K562 (cell line): ENCODE results near the gene TBCCD1. TPM values are rescaled to one million over a fixed set of nuclear protein-coding genes. Genes with fewer than 3 reads are reported as not detected.

ENCODE experiments used
- ATAC-seq: fragments of 200-7000 bp; cut with Tn5 transposase; 3 replicates; pipeline ENCODE4 v1.9.1; 2020; ENCODE audit warnings: moderate library complexity
- BruUV-seq: library from RNA; stranded (reverse); fragments of 400-500 nt; replicated peaks from 2 replicates; lab custom pipeline; 2021; lab: Mats Ljungman, UMichigan
- CTCF ChIA-PET: fragments of 300-600 bp; formaldehyde crosslinking; extraction: SDS; loops from one replicate; lab custom pipeline; 2021; ENCODE audit warnings: low intra/inter-chr PET ratio; lab: Yijun Ruan, JAX
- POLR2A ChIA-PET: fragments of 300-600, 350-650 bp; sonication (Branson Sonifier 250); formaldehyde crosslinking; extraction: SDS; loops from one replicate; lab custom pipeline; 2021; ENCODE audit warnings: antibody characterized with exemption, inconsistent platforms; lab: Yijun Ruan, JAX
- DNase-seq, 4 experiments: peaks; one replicate each; pipeline versions ENCODE4 v3.0.0 to v3.0.0-alpha.2; 2011 to 2018; ENCODE audit warnings: low spot score in 3 of 4, mixed read lengths in 3 of 4; ENCODE audit errors: extremely low read depth in 1 of 4
- FAIRE-seq: peaks from 2 replicates; lab custom pipeline; 2011; peaks lifted over from hg19 to GRCh38; lab: Jason Lieb, UNC
- H2AFZ ChIP-seq: 2 replicates; pipeline ENCODE4 v1.6.0; 2011; ENCODE audit warnings: low read depth, low read length, control low read depth, inconsistent platforms
- H3K27ac ChIP-seq: fragments of 200-600 bp; 3 replicates; pipeline ENCODE4 v1.8.0; 2011; ENCODE audit warnings: low read depth, mild to moderate bottlenecking, control low read depth, inconsistent platforms, low read length, moderate library complexity, mixed read lengths; ENCODE audit errors: extremely low read depth
- H3K27me3 ChIP-seq, 2 experiments: fragments of 300-600 bp in 1 of 2; 2 replicates in 1 of 2; 3 replicates in 1 of 2; pipeline versions ENCODE4 v1.6.0 to v1.8.0; 2011; ENCODE audit warnings: inconsistent platforms in 2 of 2, low read length in 2 of 2, mild to moderate bottlenecking in 1 of 2, mixed read lengths in 1 of 2, moderate library complexity in 1 of 2; ENCODE audit not compliant: control insufficient read depth in 2 of 2, insufficient read depth in 2 of 2
- H3K36me3 ChIP-seq: fragments of 300-600 bp; 3 replicates; pipeline ENCODE4 v1.8.0; 2011; ENCODE audit warnings: mild to moderate bottlenecking, low read length, inconsistent platforms; ENCODE audit not compliant: control insufficient read depth, insufficient read depth
- H3K4me1 ChIP-seq, 2 experiments: fragments of 200-600 bp in 1 of 2; replicated peaks in 1 of 2; 2 replicates in 1 of 2; 3 replicates in 1 of 2; pipeline versions ENCODE4 v1.5.1 to v1.8.0; 2011; ENCODE audit warnings: inconsistent platforms in 2 of 2, low read length in 2 of 2, mild to moderate bottlenecking in 1 of 2, mixed read lengths in 1 of 2, moderate library complexity in 1 of 2; ENCODE audit not compliant: control insufficient read depth in 2 of 2, insufficient read depth in 2 of 2
- H3K4me2 ChIP-seq: 2 replicates; pipeline ENCODE4 v1.6.1; 2011; ENCODE audit warnings: low read length, control low read depth, inconsistent platforms, mixed read lengths; ENCODE audit not compliant: insufficient read depth
- H3K4me3 ChIP-seq: fragments of 200-600 bp; sonication (generic), shearing (Covaris generic); 2 replicates; pipeline ENCODE4 v1.5.1; 2016; ENCODE audit warnings: control low read depth, inconsistent platforms
- H3K79me2 ChIP-seq: fragments of 200-600 bp; 3 replicates; pipeline ENCODE4 v1.8.0; 2011; ENCODE audit warnings: low read length, inconsistent platforms; ENCODE audit not compliant: control insufficient read depth, insufficient read depth
- H3K9ac ChIP-seq, 2 experiments: 2 replicates each; pipeline versions ENCODE4 v1.6.0 to v1.6.1; 2011; ENCODE audit warnings: low read depth in 2 of 2, low read length in 2 of 2, control low read depth in 1 of 2, inconsistent platforms in 1 of 2, mild to moderate bottlenecking in 1 of 2, mixed read lengths in 1 of 2; ENCODE audit not compliant: insufficient read depth in 1 of 2
- H3K9me1 ChIP-seq: one replicate; pipeline ENCODE4 v1.6.0; 2011; ENCODE audit warnings: inconsistent platforms, mild to moderate bottlenecking, low read length, moderate library complexity; ENCODE audit not compliant: control insufficient read depth, insufficient read depth
- H3K9me3 ChIP-seq: replicated peaks from 2 replicates; pipeline ENCODE4 v1.5.1; 2011; ENCODE audit warnings: low read depth, low read length, inconsistent platforms; ENCODE audit not compliant: control insufficient read depth, insufficient read depth
- H4K20me1 ChIP-seq: replicated peaks from 2 replicates; pipeline ENCODE4 v1.6.1; 2011; ENCODE audit warnings: low read length, inconsistent platforms, mixed read lengths; ENCODE audit not compliant: control insufficient read depth, insufficient read depth
- ARID2 ChIP-seq: fragments of 450-650 bp; IDR thresholded peaks from 2 replicates; pipeline ENCODE4 v1.6.1; 2017; ENCODE audit warnings: antibody characterized with exemption, mild to moderate bottlenecking
- NR3C1 ChIP-seq: sonication (generic); formaldehyde crosslinking; IDR thresholded peaks from 2 replicates; pipeline ENCODE4 v1.8.1; 2022; ENCODE audit warnings: missing genetic modification reagents
- RAD21 ChIP-seq, 2 experiments: fragments of 250-450 bp in 1 of 2; fragments of 450-650 bp in 1 of 2; sonication (Bioruptor Pico) in 1 of 2; formaldehyde crosslinking in 1 of 2; IDR thresholded peaks in 1 of 2; conservative IDR thresholded peaks in 1 of 2; 2 replicates each; pipeline versions ENCODE4 v1.4.0 to v1.8.0; 2020 to 2022; ENCODE audit warnings: mild to moderate bottlenecking in 2 of 2, moderate library complexity in 1 of 2
- SAFB2 ChIP-seq: fragments of 200-400 bp; formaldehyde crosslinking; IDR thresholded peaks from 2 replicates; pipeline ENCODE4 v1.6.1; 2018; ENCODE audit warnings: borderline replicate concordance, low read length, low read depth, moderate library complexity; ENCODE audit not compliant: severe bottlenecking
- WGBS: fragments of 100-300 bp; shearing (Covaris generic); methylation state at CpG from one replicate; pipeline ENCODE4 v1.1.6; 2016; ENCODE audit warnings: low coverage, mixed read lengths; ENCODE audit not compliant: insufficient coverage; ENCODE audit errors: missing lambda C conversion rate; 5-methylcytosine and 5-hydroxymethylcytosine counted together
- in situ Hi-C: fragments of 300-500 bp; cut with MboI; formaldehyde crosslinking; loops from 4 replicates; pipeline ENCODE4 v1.15.0; 2018; ENCODE audit warnings: inconsistent platforms, mixed read lengths
- intact Hi-C: fragments of 100-400 bp; cut with micrococcal nuclease; formaldehyde crosslinking; loops from 2 replicates; pipeline ENCODE4 v1.14.2; 2022
- polyA plus RNA-seq, 8 experiments: library from polyadenylated mRNA; depleted of rRNA in 4 of 8; stranded (reverse) in 5 of 8; unstranded in 3 of 8; fragments of >200 nt; fragmentation: Nextera tagmentation in 2 of 8; fragmentation: Illumina TruSeq in 1 of 8; extraction: Ambion mirVana in 2 of 8; extraction: Trizol in 1 of 8; gene quantifications; 2 replicates each; pipeline versions ENCODE4 v1.2.1 to v1.2.3, GENCODE V29; 2011 to 2014; ENCODE audit warnings: inconsistent platforms in 1 of 8, missing spikeins in 1 of 8
- total RNA-seq, 7 experiments: library from RNA; depleted of rRNA in 6 of 7; stranded (reverse); fragments of >200 nt in 6 of 7; fragmentation: Illumina TruSeq in 2 of 7; extraction: Trizol in 2 of 7; gene quantifications; 2 replicates each; pipeline versions ENCODE4 v1.2.1 to v1.2.3, GENCODE V29; 2011 to 2021; ENCODE audit warnings: low replicate concordance in 1 of 7
- TF ChIP-seq, protein P1 (sequence below), 3 experiments: IDR thresholded peaks in 2 of 3; conservative IDR thresholded peaks in 1 of 3; 2 replicates each; pipeline ENCODE4 v1.5.1; 2011 to 2012; ENCODE audit warnings: low read length in 3 of 3, mild to moderate bottlenecking in 3 of 3, control low read depth in 2 of 3, improper control_type of control experiment in 1 of 3, inconsistent platforms in 1 of 3, low read depth in 1 of 3, mixed read lengths in 1 of 3, moderate library complexity in 1 of 3; ENCODE audit not compliant: insufficient read depth in 2 of 3

Gene TBCCD1
- total and polyA plus RNA-seq, 9 of the 15 experiments (the other 6 are each of a cell fraction or from before 2014, with no cell fraction given) = 17.7 to 31.1 (median 21.2) TPM

DNA sequence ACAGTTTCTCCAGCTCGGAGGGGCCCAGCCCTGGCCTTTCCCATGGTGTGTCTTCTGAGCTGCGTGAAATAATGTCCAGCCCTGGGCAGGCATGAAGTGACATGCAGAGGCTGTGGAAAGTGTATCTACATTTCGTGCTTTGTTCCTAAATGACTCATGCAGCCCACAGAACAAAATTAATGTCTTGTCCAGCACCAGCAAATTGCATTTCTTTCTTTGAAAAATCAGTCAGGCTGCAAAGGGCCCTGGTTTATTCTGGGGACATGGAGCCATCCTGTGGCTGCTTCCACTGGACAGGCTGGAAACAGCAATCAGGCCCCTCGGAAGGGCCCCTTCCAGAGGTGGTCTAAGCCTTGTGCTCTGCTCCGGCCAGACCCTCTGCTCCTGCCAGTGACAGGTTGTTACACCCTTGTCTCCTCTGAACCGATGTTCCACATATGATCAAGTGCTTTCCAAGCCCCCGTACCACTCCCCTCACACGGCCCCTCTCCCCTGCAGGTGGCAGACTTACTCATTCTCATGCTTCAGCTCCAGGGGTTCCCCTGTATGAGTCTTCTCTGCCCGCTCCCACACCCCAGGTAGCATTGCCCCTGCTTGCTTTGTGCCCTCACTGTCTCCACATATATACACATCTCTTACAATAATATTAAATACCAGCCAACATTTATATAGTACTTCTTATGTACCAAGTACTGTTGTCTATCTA is 56.6 kb downstream of the TBCCD1 start:
- BruUV-seq = no TSS peak
- Histone ChIP-seq H3K79me2 (no peaks in the 10 kb centered on the region), H4K20me1 (peaks cover 7% of the 10 kb centered on the region; the same call in 1 of the 2 replicates), H3K36me3 (no peaks in the 10 kb centered on the region), H3K27ac (no peak overlapping the region), H3K4me3 (no peak overlapping the region), H3K4me1 (no peaks in the 10 kb centered on the region), H3K9ac (no peak overlapping the region), H3K27me3 (peaks cover 13 to 59% of the 10 kb centered on the region in 2 experiments), H2AFZ (no peak overlapping the region), H3K4me2 (no peak overlapping the region), H3K9me3 (no peaks in the 10 kb centered on the region), H3K9me1 (no peaks in the 10 kb centered on the region)
- FAIRE-seq = no peak
- intact Hi-C loops (no loop called here), in situ Hi-C loops (no loop called here)
- POLR2A ChIA-PET = no interaction called here
- CTCF ChIA-PET = no interaction called here
- under 1% methylated on average over 9 of the region's 9 CpGs for WGBS
- TF ChIP-seq NR3C1 (CRISPR knock-in tag) = no peak
- TF ChIP-seq ARID2 = no peak
- TF ChIP-seq SAFB2 = no peak
- peak in 1 of 2 experiments; percentile 6; a peak in 1 of 4 replicates for TF ChIP-seq RAD21 (CRISPR knock-in tag; conservative IDR thresholded peaks at IDR 0.05 in 1 of 2, IDR thresholded peaks at IDR 0.05 in 1 of 2)
- TF ChIP-seq, protein P1, sequence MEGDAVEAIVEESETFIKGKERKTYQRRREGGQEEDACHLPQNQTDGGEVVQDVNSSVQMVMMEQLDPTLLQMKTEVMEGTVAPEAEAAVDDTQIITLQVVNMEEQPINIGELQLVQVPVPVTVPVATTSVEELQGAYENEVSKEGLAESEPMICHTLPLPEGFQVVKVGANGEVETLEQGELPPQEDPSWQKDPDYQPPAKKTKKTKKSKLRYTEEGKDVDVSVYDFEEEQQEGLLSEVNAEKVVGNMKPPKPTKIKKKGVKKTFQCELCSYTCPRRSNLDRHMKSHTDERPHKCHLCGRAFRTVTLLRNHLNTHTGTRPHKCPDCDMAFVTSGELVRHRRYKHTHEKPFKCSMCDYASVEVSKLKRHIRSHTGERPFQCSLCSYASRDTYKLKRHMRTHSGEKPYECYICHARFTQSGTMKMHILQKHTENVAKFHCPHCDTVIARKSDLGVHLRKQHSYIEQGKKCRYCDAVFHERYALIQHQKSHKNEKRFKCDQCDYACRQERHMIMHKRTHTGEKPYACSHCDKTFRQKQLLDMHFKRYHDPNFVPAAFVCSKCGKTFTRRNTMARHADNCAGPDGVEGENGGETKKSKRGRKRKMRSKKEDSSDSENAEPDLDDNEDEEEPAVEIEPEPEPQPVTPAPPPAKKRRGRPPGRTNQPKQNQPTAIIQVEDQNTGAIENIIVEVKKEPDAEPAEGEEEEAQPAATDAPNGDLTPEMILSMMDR (IDR thresholded peaks at IDR 0.05 in 2 of 3, conservative IDR thresholded peaks at IDR 0.05 in 1 of 3; ENCODE audit: insufficient read depth in 2 of 3, low read depth in 1 of 3, low read length in 3 of 3) = 0 out of 6 replicates have a peak, but pooled peaks of 1 of the 3 experiments have one; percentile 2
- DNase-seq = no peak
- ATAC-seq = no peak
